Stomach (tissue), 9 donors: Measurements from ENCODE around the gene ADCY4. TPM values are rescaled to one million over a fixed set of nuclear protein-coding genes. Genes with fewer than 3 reads are reported as not detected.
A peak's percentile ranks its signal among the peaks of the same experiment; 100 is the strongest.
"Not testable (repeated sequence)": the region's sequence is repeated elsewhere in the genome, so short reads cannot be mapped to it uniquely, and the experiment has no call there.

ENCODE experiments used
- DNase-seq, 2 donors: peaks; one replicate each; pipeline versions ENCODE4 v3.0.0 to v3.0.0-alpha.2; 2013 to 2019
- H3K27ac ChIP-seq, 5 donors: fragments of 200-600 bp in 4 of 5; sonication (generic) in 4 of 5; one replicate each; pipeline ENCODE4 v1.5.1; 2013 to 2019; ENCODE audit warnings: mild to moderate bottlenecking in 1 of 5, moderate library complexity in 1 of 5
- H3K27me3 ChIP-seq, 3 donors: fragments of 200-600 bp; sonication (generic); one replicate each; pipeline ENCODE4 v1.5.1; 2017 to 2019; ENCODE audit warnings: mixed run types in 1 of 3
- H3K36me3 ChIP-seq, 4 donors: fragments of 200-600 bp; sonication (generic); 1 replicate in 3 of 4; 2 replicates in 1 of 4; pipeline ENCODE4 v1.5.1; 2016 to 2019
- H3K4me1 ChIP-seq, 4 donors: fragments of 200-600 bp; sonication (generic); one replicate each; pipeline ENCODE4 v1.5.1; 2016 to 2019
- H3K4me3 ChIP-seq, 4 donors: fragments of 200-600 bp; sonication (generic) in 3 of 4; one replicate each; pipeline ENCODE4 v1.5.1; 2016 to 2019; ENCODE audit warnings: mild to moderate bottlenecking in 1 of 4
- H3K9me3 ChIP-seq, 4 donors: fragments of 200-600 bp; sonication (generic); one replicate each; pipeline ENCODE4 v1.5.1; 2016 to 2019
- EP300 ChIP-seq: sonication (generic); formaldehyde crosslinking; IDR thresholded peaks from one replicate; pipeline ENCODE4 v1.6.1; 2017; ENCODE audit warnings: antibody characterized with exemption
- POLR2A ChIP-seq, 4 donors: fragments of 450-650 bp; IDR thresholded peaks; one replicate each; pipeline ENCODE4 v1.6.1; 2016; ENCODE audit warnings: antibody characterized with exemption in 4 of 4, control low read depth in 2 of 4, mild to moderate bottlenecking in 1 of 4, moderate library complexity in 1 of 4
- POLR2AphosphoS5 ChIP-seq, 3 donors: sonication (generic); formaldehyde crosslinking; IDR thresholded peaks; one replicate each; pipeline ENCODE4 v1.6.1; 2016; ENCODE audit warnings: antibody characterized with exemption in 3 of 3
- WGBS, 5 donors: extraction: QIAGEN DNeasy Blood & Tissue Kit in 3 of 5; methylation state at CpG; one replicate each; pipeline versions ENCODE4 v1.1.5 to v1.1.7; 2013 to 2018; 5-methylcytosine and 5-hydroxymethylcytosine counted together
- intact Hi-C: fragments of 100-400 bp; cut with DNase I; formaldehyde crosslinking; loops from one replicate; pipeline ENCODE4 v1.15.1; 2023; ENCODE audit warnings: low total_unique reads
- polyA plus RNA-seq, 3 donors: library from polyadenylated mRNA; stranded (reverse); fragments of 200-250 nt; gene quantifications; one replicate each; pipeline ENCODE4 v1.2.3, GENCODE V29; 2013
- total RNA-seq, 5 donors: library from RNA; depleted of rRNA; stranded (reverse); fragments of >200 nt; gene quantifications; one replicate each; pipeline versions ENCODE4 v1.1.0 to v1.2.3, GENCODE V29; 2014 to 2016
- TF ChIP-seq, protein P1 (sequence below), 7 experiments: fragments of 450-650 bp in 4 of 7; fragments of 200-600 bp in 3 of 7; sonication (generic) in 3 of 7; IDR thresholded peaks; one replicate each; pipeline ENCODE4 v1.5.1; 2016 to 2019; ENCODE audit warnings: antibody characterized with exemption in 7 of 7, control low read depth in 2 of 7, mild to moderate bottlenecking in 1 of 7
- donor health status: healthy with polysubstance abuse.
- donor health status: Bipolar disorder and iron deficiency.
- donor health status: healthy.

The ADCY4 gene
- total and polyA plus RNA-seq, 8 donors, result 15.2 to 118 (median 25.8) TPM

DNA sequence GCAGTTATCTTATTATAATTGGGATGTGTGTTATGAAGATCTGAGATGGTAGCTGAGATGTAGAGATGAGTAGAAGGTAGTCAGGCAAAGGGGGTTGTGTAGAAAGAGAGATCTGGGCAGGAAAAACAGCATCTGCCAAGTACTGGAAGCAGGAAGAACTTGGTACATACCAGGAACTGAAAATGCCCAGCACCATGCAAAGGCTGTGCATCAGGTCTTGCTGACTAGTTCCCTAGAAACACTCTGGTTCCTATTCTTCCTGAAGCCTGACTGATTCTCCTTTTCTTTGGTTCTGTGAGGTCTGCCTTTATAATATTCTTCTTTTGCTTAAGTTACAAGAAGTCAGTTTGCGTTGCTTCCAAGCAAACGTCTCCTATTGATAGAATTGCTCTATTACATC lies 26.5 kb upstream of the ADCY4 start:
- no peak overlapping the region for H3K4me3 ChIP-seq
- no peak overlapping the region for H3K27ac ChIP-seq
- 69 to 82% (median 79%) methylated on average over 2 of the region's 2 CpGs for WGBS, 5 donors
- intact Hi-C loops, result no loop called here
- no peaks in the 10 kb centered on the region for H3K9me3 ChIP-seq
- H3K36me3 ChIP-seq, result no peaks in the 10 kb centered on the region
- TF ChIP-seq, protein P1, sequence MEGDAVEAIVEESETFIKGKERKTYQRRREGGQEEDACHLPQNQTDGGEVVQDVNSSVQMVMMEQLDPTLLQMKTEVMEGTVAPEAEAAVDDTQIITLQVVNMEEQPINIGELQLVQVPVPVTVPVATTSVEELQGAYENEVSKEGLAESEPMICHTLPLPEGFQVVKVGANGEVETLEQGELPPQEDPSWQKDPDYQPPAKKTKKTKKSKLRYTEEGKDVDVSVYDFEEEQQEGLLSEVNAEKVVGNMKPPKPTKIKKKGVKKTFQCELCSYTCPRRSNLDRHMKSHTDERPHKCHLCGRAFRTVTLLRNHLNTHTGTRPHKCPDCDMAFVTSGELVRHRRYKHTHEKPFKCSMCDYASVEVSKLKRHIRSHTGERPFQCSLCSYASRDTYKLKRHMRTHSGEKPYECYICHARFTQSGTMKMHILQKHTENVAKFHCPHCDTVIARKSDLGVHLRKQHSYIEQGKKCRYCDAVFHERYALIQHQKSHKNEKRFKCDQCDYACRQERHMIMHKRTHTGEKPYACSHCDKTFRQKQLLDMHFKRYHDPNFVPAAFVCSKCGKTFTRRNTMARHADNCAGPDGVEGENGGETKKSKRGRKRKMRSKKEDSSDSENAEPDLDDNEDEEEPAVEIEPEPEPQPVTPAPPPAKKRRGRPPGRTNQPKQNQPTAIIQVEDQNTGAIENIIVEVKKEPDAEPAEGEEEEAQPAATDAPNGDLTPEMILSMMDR (IDR thresholded peaks at IDR 0.05), result no peak
- TF ChIP-seq POLR2A (IDR thresholded peaks at IDR 0.05) (no peak), EP300 (no peak), POLR2AphosphoS5 (IDR thresholded peaks at IDR 0.05) (no peak)
- peaks cover 0 to 12% (median 0%) of the 10 kb centered on the region in 3 donors for H3K27me3 ChIP-seq
- H3K4me1 ChIP-seq, result peaks cover 12 to 16% (median 16%) of the 10 kb centered on the region in 4 donors
- no peak for DNase-seq

DNA sequence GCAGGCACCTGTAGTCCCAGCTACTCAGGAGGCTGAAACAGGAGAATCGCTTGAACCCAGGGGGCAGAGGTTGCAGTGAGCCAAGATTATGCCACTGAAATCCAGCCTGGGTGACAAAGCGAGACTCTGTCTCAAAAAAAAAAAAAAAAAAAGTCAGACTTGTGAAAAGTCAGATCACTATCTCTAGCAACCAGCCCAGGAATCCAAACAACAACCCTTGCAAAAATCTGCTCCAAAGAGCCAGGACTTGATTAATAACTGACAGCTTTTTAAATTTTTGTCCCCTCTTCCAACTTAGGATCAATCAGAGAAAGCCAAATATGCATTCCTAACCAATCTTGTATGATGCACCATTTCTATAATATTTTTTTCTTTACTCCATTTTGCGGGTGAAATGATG lies 25.4 kb upstream of the ADCY4 start:
- H3K9me3 ChIP-seq, result no peaks in the 10 kb centered on the region

DNA sequence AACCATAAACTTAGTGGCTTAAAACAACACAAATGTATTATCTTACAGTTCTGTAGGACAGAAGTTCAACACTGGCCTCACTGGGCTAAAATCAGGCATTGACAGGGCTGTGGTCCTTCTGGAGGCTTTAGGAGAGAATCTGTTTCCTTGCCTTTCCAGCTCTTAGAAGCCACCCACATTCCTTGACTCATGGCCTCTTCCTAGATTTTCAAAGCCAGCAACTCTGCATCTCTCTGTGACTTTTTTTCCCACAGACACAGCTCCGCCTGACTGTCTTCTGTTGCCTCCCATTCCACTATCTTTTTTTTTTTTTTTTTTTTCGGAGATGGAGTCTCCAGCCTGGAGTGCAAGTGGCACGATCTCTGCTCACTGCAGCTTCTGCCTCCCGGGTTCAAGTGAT lies 21.3 kb upstream of the ADCY4 start:
- no peak for DNase-seq
- intact Hi-C loops, result no loop called here
- WGBS, 5 donors, result 88 to 97% (median 91%) methylated on average over 4 of the region's 4 CpGs
- Histone ChIP-seq H3K4me3 (no peak overlapping the region), H3K27me3 (peaks cover 0 to 11% (median 0%) of the 10 kb centered on the region in 3 donors), H3K4me1 (peaks cover 0 to 22% (median 11%) of the 10 kb centered on the region in 4 donors), H3K27ac (no peak overlapping the region), H3K36me3 (no peaks in the 10 kb centered on the region), H3K9me3 (no peaks in the 10 kb centered on the region)
- TF ChIP-seq EP300, result no peak
- TF ChIP-seq, protein P1 (IDR thresholded peaks at IDR 0.05), result no peak
- no peak for TF ChIP-seq POLR2AphosphoS5 (IDR thresholded peaks at IDR 0.05)
- no peak for TF ChIP-seq POLR2A (IDR thresholded peaks at IDR 0.05)

More for the DNA sequence above, 25.4 kb upstream of the ADCY4 start:
- Histone ChIP-seq H3K27ac (no peak overlapping the region), H3K4me3 (no peak overlapping the region), H3K36me3 (no peaks in the 10 kb centered on the region), H3K27me3 (peaks cover 0 to 6% (median 0%) of the 10 kb centered on the region in 3 donors), H3K4me1 (peaks cover 2 to 6% (median 6%) of the 10 kb centered on the region in 4 donors)
- no peak for DNase-seq
- no peak for TF ChIP-seq EP300
- no peak for TF ChIP-seq POLR2A (IDR thresholded peaks at IDR 0.05)
- TF ChIP-seq POLR2AphosphoS5 (IDR thresholded peaks at IDR 0.05), result no peak
- TF ChIP-seq, protein P1 (IDR thresholded peaks at IDR 0.05), result no peak
- intact Hi-C loops, result no loop called here
- WGBS, 5 donors, result 89 to 96% (median 92%) methylated on average over 3 of the region's 3 CpGs

DNA sequence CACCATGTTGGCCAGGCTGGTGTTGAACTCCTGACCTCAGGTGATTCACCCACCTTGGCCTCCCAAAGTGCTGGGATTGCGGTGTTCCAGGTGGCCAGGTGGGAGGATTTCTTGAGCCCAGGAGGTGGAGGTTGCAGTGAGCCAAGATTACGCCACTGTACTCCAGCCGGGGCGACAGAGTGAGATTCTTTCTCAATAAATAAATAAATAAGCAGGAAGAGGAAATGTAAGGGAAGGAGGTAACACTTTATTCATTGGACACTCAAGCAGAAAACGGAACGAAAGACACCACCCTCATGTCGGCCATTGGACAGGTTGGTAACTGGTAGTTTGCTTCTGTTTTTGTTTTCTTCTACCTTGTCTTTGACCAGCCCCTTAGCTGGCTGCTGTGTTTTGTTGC lies 20.1 kb upstream of the ADCY4 start:
- H3K27ac ChIP-seq, result peak overlapping the region in 1 of 5 donors; percentile 71
- intact Hi-C loops, result no loop called here
- H3K36me3 ChIP-seq, result no peaks in the 10 kb centered on the region
- TF ChIP-seq POLR2A (IDR thresholded peaks at IDR 0.05), result no peak
- TF ChIP-seq, protein P1 (IDR thresholded peaks at IDR 0.05), result no peak
- TF ChIP-seq EP300, result no peak
- TF ChIP-seq POLR2AphosphoS5 (IDR thresholded peaks at IDR 0.05), result no peak
- peaks cover 0 to 11% (median 0%) of the 10 kb centered on the region in 3 donors for H3K27me3 ChIP-seq
- no peaks in the 10 kb centered on the region for H3K9me3 ChIP-seq
- WGBS, 5 donors, result 86 to 91% (median 88%) methylated on average over 7 of the region's 7 CpGs
- DNase-seq, result no peak
- H3K4me3 ChIP-seq, result no peak overlapping the region
- peaks cover 0 to 22% (median 11%) of the 10 kb centered on the region in 4 donors for H3K4me1 ChIP-seq

DNA sequence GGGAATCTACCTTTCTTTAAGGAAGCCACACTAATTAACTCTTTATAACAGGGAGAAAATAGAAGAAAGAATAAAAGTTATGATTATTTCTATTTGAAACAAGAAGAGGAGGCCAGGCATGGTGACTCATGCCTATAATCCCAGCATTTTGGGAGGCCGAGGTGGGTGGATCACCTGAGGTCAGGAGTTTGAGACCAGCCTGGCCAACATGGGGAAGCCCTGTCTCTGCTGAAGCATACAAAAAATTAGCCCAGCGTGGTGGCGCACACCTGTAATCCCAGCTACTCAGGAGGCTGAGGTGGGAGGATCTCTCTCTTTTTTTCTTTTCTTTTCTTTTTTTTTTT lies 19.6 kb upstream of the ADCY4 start:
- 73 to 83% (median 76%) methylated on average over 3 of the region's 3 CpGs for WGBS, 5 donors
- Histone ChIP-seq H3K27ac (peak overlapping the region in 4 of 5 donors; percentile 30 to 71 (median 50)), H3K4me1 (peaks cover 0 to 22% (median 11%) of the 10 kb centered on the region in 4 donors), H3K27me3 (peaks cover 0 to 11% (median 0%) of the 10 kb centered on the region in 3 donors)
- H3K9me3 ChIP-seq, DNase-seq, H3K36me3 ChIP-seq, H3K4me3 ChIP-seq, intact Hi-C loops: not testable (repeated sequence)
